Heart left ventricle (tissue), 16 donors: Measurements from ENCODE around the gene COA5. TPM values are rescaled to one million over a fixed set of nuclear protein-coding genes. Genes with fewer than 3 reads are reported as not detected.

Source experiments
- ATAC-seq, 4 donors: fragments of 200-7000 bp; cut with Tn5 transposase; one replicate each; pipeline ENCODE4 v1.9.1; 2020 to 2022; ENCODE audit warnings: moderate library complexity in 4 of 4, mild to moderate bottlenecking in 3 of 4, moderate number of reproducible peaks in 1 of 4
- DNase-seq, 5 donors: peaks; one replicate each; pipeline ENCODE4 v3.0.0-alpha.2; 2020
- H3K27ac ChIP-seq, 12 donors: fragments of 200-600 bp; sonication (generic) in 4 of 12; one replicate each; pipeline versions ENCODE4 v1.5.0 to v1.8.0; 2016 to 2022; ENCODE audit warnings: mild to moderate bottlenecking in 2 of 12
- H3K27me3 ChIP-seq, 9 donors: fragments of 200-600 bp; sonication (generic) in 2 of 9; one replicate each; pipeline versions ENCODE4 v1.5.1 to v1.8.0; 2016 to 2022; ENCODE audit warnings: mild to moderate bottlenecking in 3 of 9
- H3K36me3 ChIP-seq, 9 donors: fragments of 200-600 bp; sonication (generic) in 2 of 9; one replicate each; pipeline versions ENCODE4 v1.5.0 to v1.8.0; 2018 to 2022; ENCODE audit warnings: mild to moderate bottlenecking in 2 of 9
- H3K4me1 ChIP-seq, 12 donors: fragments of 200-600 bp; sonication (generic) in 4 of 12; one replicate each; pipeline versions ENCODE4 v1.5.0 to v1.8.0; 2016 to 2022; ENCODE audit warnings: mild to moderate bottlenecking in 3 of 12
- H3K4me3 ChIP-seq, 12 donors: fragments of 200-600 bp; sonication (generic) in 4 of 12; one replicate each; pipeline versions ENCODE4 v1.5.0 to v1.8.0; 2017 to 2022; ENCODE audit warnings: mild to moderate bottlenecking in 9 of 12, moderate library complexity in 4 of 12
- H3K9me3 ChIP-seq, 12 donors: fragments of 200-600 bp; sonication (generic) in 4 of 12; one replicate each; pipeline versions ENCODE4 v1.5.0 to v1.8.0; 2016 to 2022; ENCODE audit warnings: mild to moderate bottlenecking in 1 of 12
- CTCF ChIP-seq, 12 donors: fragments of 200-600 bp; sonication (generic) in 4 of 12; IDR thresholded peaks; one replicate each; pipeline versions ENCODE4 v1.5.0 to v1.8.0; 2018 to 2022; ENCODE audit warnings: antibody characterized with exemption in 12 of 12, mild to moderate bottlenecking in 5 of 12
- POLR2A ChIP-seq, 2 donors: fragments of 450-650 bp; IDR thresholded peaks; one replicate each; pipeline ENCODE4 v1.6.1; 2017; ENCODE audit warnings: antibody characterized with exemption in 2 of 2, mild to moderate bottlenecking in 2 of 2, moderate library complexity in 2 of 2
- WGBS, 4 donors: extraction: QIAGEN DNeasy Blood & Tissue Kit in 2 of 4; methylation state at CpG; one replicate each; pipeline versions ENCODE4 v1.1.5 to v1.1.7; 2013 to 2018; 5-methylcytosine and 5-hydroxymethylcytosine counted together
- intact Hi-C, 10 donors: fragments of 100-400 bp; cut with DNase I; formaldehyde crosslinking; loops; one replicate each; pipeline versions ENCODE4 v1.11.1 to v1.14.2; 2022
- polyA plus RNA-seq, 2 donors: library from polyadenylated mRNA; stranded (reverse); fragments of 200-250 nt; gene quantifications; one replicate each; pipeline ENCODE4 v1.2.3, GENCODE V29; 2013
- total RNA-seq, 9 donors: library from RNA; depleted of rRNA in 2 of 9; stranded (reverse); fragments of >200 nt in 2 of 9; fragmentation: NEBNext Ultra II Directional in 3 of 9; extraction: Animal tissue kit (Norgen Biotek cat#: 25700) in 3 of 9; gene quantifications; one replicate each; pipeline versions ENCODE4 v1.1.0 to v1.2.4, GENCODE V29; 2016 to 2023
- donor health status: ischemic (EF 13 %, LVEDD 7.1; RV severe dilation, severe dysfunction).
- donor health status: healthy with polysubstance abuse.
- donor health status: DM: no; HTN: yes; CAD: no.
- donor health status: DM: no; HTN: no; CAD: no.
- donor health status: ischemic (EF 25% LVEDD 6.9; RV normal size, moderate dysfunction).
- donor health status: ischemic (EF 25% LVEDD 5.7; RV mildly dilated, moderate dysfunction).
- donor health status: healthy.
- donor health status: DM: yes; HTN: yes; CAD: no.
- donor health status: ischemic (EF 35%, LVEDD 5.7; RV mildly dilated, moderate dysfunction).
- donor health status: nonischemic (EF 11% LVEDD 7.7; RV severe dilation, severe dysfunction).
- donor health status: DM: yes; HTN: yes; CAD: no.
- donor health status: PGD.
- donor health status: ischemic (EF 29% LVEDD 5.4; RV normal size, mild dysfunction).
- donor health status: nonischemic (EF 23%, LVEDD 6.1; RV moderate dilation, normal function).

Gene COA5
- total and polyA plus RNA-seq, 11 donors = 19.6 to 39.5 (median 27.7) TPM

DNA sequence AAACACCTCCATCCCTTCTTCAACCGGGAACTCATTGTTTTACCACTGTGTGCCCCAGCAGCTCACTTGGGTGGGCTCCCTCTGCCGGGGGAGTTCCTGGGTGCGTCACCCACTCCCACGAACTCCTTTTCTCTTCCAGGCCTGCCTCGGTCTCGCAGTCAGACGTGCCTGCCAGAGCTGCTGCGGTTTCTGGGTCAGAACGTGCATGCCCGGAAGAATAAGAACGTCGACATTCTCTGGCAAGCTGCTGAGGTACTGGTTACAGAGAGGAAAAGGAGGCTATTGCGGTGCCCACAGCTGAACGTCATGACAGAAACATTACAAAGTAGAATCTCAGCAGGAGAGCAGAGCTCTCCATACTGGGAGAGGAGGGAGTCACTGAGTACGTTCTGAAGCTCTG, 35.6 kb downstream of the COA5 start:
- intact Hi-C loops = loop anchor here in 4 of 10 donors (10.0 kb wide), 1 partner anchor 158 kb away; no protein-coding TSS in a partner anchor
- Histone ChIP-seq H3K9me3 (no peaks in the 10 kb centered on the region), H3K36me3 (peaks cover 0 to 96% (median 78%) of the 10 kb centered on the region in 9 donors), H3K4me1 (peaks cover 0 to 13% (median 0%) of the 10 kb centered on the region in 12 donors), H3K27me3 (no peaks in the 10 kb centered on the region), H3K4me3 (no peak overlapping the region), H3K27ac (no peak overlapping the region)
- DNase-seq = no peak
- no peak for ATAC-seq
- no peak for TF ChIP-seq CTCF (IDR thresholded peaks at IDR 0.05)
- TF ChIP-seq POLR2A (IDR thresholded peaks at IDR 0.05) = no peak
- WGBS, 4 donors = 86 to 90% (median 89%) methylated on average over 15 of the region's 15 CpGs

- H3K4me3 ChIP-seq = no peak overlapping the region
- TF ChIP-seq CTCF (IDR thresholded peaks at IDR 0.05) (no peak), POLR2A (IDR thresholded peaks at IDR 0.05) (no peak)
- H3K36me3 ChIP-seq = peaks cover 0 to 96% (median 78%) of the 10 kb centered on the region in 9 donors
- intact Hi-C loops = loop anchor here in 4 of 10 donors (10.0 kb wide), 1 partner anchor 157 kb away; no protein-coding TSS in a partner anchor
- no peak overlapping the region for H3K27ac ChIP-seq
- H3K4me1 ChIP-seq = peaks cover 0 to 8% (median 0%) of the 10 kb centered on the region in 12 donors
- ATAC-seq (no peak), DNase-seq (no peak)
- 83 to 91% (median 87%) methylated on average over 5 of the region's 5 CpGs for WGBS, 4 donors
- no peaks in the 10 kb centered on the region for H3K27me3 ChIP-seq
- H3K9me3 ChIP-seq = no peaks in the 10 kb centered on the region
Measured at GRCh38 chr2:98572211-98572610, 36.1 kb downstream of the COA5 start.

DNA sequence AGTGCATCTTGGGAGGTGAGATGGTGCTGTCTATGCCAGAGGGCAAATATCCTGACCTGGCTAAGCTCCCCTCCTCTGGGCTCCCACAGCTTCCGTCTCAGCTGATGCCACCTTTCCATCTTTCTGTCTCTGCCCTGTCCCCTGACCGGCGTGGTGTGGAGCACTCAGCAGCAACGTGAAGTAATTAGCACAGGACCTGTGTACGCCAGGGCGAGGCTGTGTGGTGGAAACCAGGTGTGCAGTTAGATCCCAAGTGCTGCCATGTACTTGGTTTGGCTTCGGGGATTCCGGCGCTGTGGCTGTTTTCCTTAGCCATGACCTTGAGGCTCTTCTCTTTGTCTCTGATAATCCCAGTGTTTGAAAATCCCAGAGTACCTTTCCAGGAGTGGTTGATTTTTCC, 36.5 kb downstream of the COA5 start:
- H3K4me3 ChIP-seq = no peak overlapping the region
- intact Hi-C loops = loop anchor here in 4 of 10 donors (10.0 kb wide), 1 partner anchor 157 kb away; no protein-coding TSS in a partner anchor
- H3K9me3 ChIP-seq = no peaks in the 10 kb centered on the region
- H3K27ac ChIP-seq = no peak overlapping the region
- H3K36me3 ChIP-seq = peaks cover 0 to 96% (median 78%) of the 10 kb centered on the region in 9 donors
- no peak for DNase-seq
- peaks cover 0 to 5% (median 0%) of the 10 kb centered on the region in 12 donors for H3K4me1 ChIP-seq
- ATAC-seq = no peak
- TF ChIP-seq CTCF (IDR thresholded peaks at IDR 0.05) (no peak), POLR2A (IDR thresholded peaks at IDR 0.05) (no peak)
- 94 to 98% (median 97%) methylated on average over 8 to 9 of the region's 9 CpGs for WGBS, 4 donors
- no peaks in the 10 kb centered on the region for H3K27me3 ChIP-seq

- Histone ChIP-seq H3K4me1 (peaks cover 0 to 5% (median 0%) of the 10 kb centered on the region in 12 donors), H3K27me3 (no peaks in the 10 kb centered on the region), H3K4me3 (no peak overlapping the region), H3K9me3 (no peaks in the 10 kb centered on the region), H3K27ac (no peak overlapping the region), H3K36me3 (peaks cover 0 to 96% (median 83%) of the 10 kb centered on the region in 9 donors)
- intact Hi-C loops = loop anchor here in 4 of 10 donors (10.0 kb wide), 1 partner anchor 156 kb away; no protein-coding TSS in a partner anchor
- TF ChIP-seq POLR2A (IDR thresholded peaks at IDR 0.05) (no peak), CTCF (IDR thresholded peaks at IDR 0.05) (no peak)
- DNase-seq (no peak), ATAC-seq (peak in 1 of 4 donors; percentile 6)
- 81 to 91% (median 88%) methylated on average over 13 of the region's 13 CpGs for WGBS, 4 donors
Measured at GRCh38 chr2:98571121-98571701, 37.1 kb downstream of the COA5 start.
